ENCODE results near the gene PTGIR.

- TF ChIP-seq, protein P1, sequence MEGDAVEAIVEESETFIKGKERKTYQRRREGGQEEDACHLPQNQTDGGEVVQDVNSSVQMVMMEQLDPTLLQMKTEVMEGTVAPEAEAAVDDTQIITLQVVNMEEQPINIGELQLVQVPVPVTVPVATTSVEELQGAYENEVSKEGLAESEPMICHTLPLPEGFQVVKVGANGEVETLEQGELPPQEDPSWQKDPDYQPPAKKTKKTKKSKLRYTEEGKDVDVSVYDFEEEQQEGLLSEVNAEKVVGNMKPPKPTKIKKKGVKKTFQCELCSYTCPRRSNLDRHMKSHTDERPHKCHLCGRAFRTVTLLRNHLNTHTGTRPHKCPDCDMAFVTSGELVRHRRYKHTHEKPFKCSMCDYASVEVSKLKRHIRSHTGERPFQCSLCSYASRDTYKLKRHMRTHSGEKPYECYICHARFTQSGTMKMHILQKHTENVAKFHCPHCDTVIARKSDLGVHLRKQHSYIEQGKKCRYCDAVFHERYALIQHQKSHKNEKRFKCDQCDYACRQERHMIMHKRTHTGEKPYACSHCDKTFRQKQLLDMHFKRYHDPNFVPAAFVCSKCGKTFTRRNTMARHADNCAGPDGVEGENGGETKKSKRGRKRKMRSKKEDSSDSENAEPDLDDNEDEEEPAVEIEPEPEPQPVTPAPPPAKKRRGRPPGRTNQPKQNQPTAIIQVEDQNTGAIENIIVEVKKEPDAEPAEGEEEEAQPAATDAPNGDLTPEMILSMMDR (conservative IDR thresholded peaks at IDR 0.05 in 1 of 2, IDR thresholded peaks at IDR 0.05 in 1 of 2; ENCODE audit: extremely low read depth in 1 of 2, insufficient read depth in 1 of 2, low read depth in 1 of 2, low read length in 2 of 2) = no peak
- TF ChIP-seq EZH2 (IDR thresholded peaks at IDR 0.05; ENCODE audit: borderline replicate concordance, low read length) = no peak
These were observed 46.4 kb downstream of the PTGIR start for GRCh38 chr19:46578450-46578849.
